Neuron (in vitro differentiated cells): ENCODE data around the gene TET1.
"Not testable (repeated sequence)": the region's sequence is repeated elsewhere in the genome, so short reads cannot be mapped to it uniquely, and the experiment has no call there.

ENCODE experiments used
- H2AFZ ChIP-seq: one replicate; pipeline ENCODE4 v1.6.1; 2013; ENCODE audit warnings: low read depth, mild to moderate bottlenecking, inconsistent platforms, low read length, moderate library complexity
- H3K27me3 ChIP-seq: one replicate; pipeline ENCODE4 v1.6.1; 2013; ENCODE audit warnings: low read length; ENCODE audit not compliant: insufficient read depth
- H3K36me3 ChIP-seq: one replicate; pipeline ENCODE4 v1.6.1; 2013; ENCODE audit warnings: low read length; ENCODE audit not compliant: insufficient read depth
- H3K4me1 ChIP-seq: one replicate; pipeline ENCODE4 v1.6.1; 2013; ENCODE audit warnings: low read length; ENCODE audit not compliant: insufficient read depth
- H3K4me3 ChIP-seq: 2 replicates; pipeline ENCODE4 v1.5.1; 2013; ENCODE audit warnings: mild to moderate bottlenecking, low read length, moderate library complexity
- H3K9me3 ChIP-seq: one replicate; pipeline ENCODE4 v1.6.1; 2013; ENCODE audit warnings: low read length

The TET1 gene

GRCh38 chr10:68560186-68560942 is at the start of gene TET1:
Gene TET1, plus strand, starts transcription at chr10:68560337. Its CDS starts 12,002 bp downstream, at chr10:68572339.
- H3K4me1 ChIP-seq, result peaks cover 16% of the 10 kb centered on the region
- no peaks in the 10 kb centered on the region for H3K9me3 ChIP-seq
- no peaks in the 10 kb centered on the region for H3K27me3 ChIP-seq
- H3K36me3 ChIP-seq, result no peaks in the 10 kb centered on the region
- peak within 1 kb of the TSS; percentile 96 for H2AFZ ChIP-seq
- peak within 1 kb of the TSS; percentile 84 for H3K4me3 ChIP-seq

DNA sequence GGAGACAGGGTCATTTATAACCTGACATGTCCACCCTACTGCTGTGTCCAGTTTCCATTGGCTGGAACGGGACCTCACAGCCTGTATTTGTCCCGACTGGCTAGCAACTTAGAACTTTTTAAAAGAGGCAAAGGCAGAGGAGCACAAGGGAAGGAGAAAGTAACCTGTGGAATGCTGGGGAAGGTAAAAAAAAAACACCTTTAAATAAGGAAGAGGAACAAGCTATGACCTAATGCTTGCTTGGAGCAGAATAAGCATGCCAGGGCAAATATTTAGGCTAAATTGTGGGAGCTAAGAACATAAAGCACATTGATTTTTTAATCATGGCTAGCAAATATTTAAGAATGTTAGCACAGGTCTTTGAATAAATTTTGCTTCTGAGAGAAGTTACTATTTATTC is 43.9 kb upstream of the TET1 start:
- not testable (repeated sequence) for H3K4me1 ChIP-seq, H3K9me3 ChIP-seq, H3K36me3 ChIP-seq, H2AFZ ChIP-seq, H3K4me3 ChIP-seq, H3K27me3 ChIP-seq

DNA sequence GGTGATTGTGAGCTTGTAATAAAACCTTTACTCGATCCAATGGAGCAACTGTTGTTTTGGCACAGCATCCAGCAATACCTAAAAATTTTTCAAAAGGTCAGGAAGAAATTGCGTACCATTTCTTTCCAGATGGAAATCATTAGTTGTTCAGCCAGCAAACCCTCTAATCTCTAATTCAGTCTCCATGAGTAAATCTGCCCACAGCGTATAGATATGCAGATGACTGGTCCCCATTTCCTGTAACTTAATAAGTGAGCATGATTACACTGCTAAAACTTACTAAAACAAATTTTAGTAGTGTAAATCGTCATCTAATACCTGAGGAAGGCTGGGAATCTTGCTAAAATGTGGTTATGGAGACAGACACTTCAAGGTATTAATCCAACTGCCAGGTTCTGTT is 43.4 kb upstream of the TET1 start:
- Histone ChIP-seq H3K27me3 (no peaks in the 10 kb centered on the region), H3K4me3 (no peak overlapping the region), H3K4me1 (no peaks in the 10 kb centered on the region), H3K36me3 (peaks cover 8% of the 10 kb centered on the region), H2AFZ (no peak overlapping the region), H3K9me3 (no peaks in the 10 kb centered on the region)

GRCh38 chr10:68517188-68517587 is 42.9 kb upstream of the TET1 start:
- Histone ChIP-seq H3K36me3 (peaks cover 8% of the 10 kb centered on the region), H3K9me3 (no peaks in the 10 kb centered on the region), H3K4me1 (no peaks in the 10 kb centered on the region), H3K4me3 (no peak overlapping the region), H2AFZ (no peak overlapping the region), H3K27me3 (no peaks in the 10 kb centered on the region)

DNA sequence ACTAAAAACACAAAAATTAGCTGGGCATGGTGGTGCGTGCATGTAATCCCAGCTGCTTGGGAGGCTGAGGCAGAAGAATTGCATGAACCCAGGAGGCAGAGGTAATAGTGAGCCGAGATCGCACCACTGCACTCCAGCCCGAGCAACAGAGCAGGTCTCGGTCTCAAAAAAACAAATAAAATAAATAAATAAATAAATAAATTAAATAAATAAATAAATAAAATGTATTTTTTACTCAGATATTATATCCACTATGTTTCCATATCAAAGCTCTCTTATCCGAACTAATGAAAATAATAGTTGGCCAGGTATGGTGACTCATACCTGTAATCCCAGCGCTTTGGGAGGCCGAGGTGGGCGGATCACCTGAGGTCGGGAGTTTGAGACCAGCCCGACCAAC is 41.5 kb upstream of the TET1 start:
- not testable (repeated sequence) for H2AFZ ChIP-seq, H3K4me1 ChIP-seq, H3K36me3 ChIP-seq, H3K27me3 ChIP-seq, H3K9me3 ChIP-seq, H3K4me3 ChIP-seq

- H3K4me1 ChIP-seq, H3K4me3 ChIP-seq, H3K9me3 ChIP-seq, H2AFZ ChIP-seq, H3K36me3 ChIP-seq, H3K27me3 ChIP-seq: not testable (repeated sequence)
Measured at GRCh38 chr10:68525490-68526038, 34.6 kb upstream of the TET1 start.

DNA sequence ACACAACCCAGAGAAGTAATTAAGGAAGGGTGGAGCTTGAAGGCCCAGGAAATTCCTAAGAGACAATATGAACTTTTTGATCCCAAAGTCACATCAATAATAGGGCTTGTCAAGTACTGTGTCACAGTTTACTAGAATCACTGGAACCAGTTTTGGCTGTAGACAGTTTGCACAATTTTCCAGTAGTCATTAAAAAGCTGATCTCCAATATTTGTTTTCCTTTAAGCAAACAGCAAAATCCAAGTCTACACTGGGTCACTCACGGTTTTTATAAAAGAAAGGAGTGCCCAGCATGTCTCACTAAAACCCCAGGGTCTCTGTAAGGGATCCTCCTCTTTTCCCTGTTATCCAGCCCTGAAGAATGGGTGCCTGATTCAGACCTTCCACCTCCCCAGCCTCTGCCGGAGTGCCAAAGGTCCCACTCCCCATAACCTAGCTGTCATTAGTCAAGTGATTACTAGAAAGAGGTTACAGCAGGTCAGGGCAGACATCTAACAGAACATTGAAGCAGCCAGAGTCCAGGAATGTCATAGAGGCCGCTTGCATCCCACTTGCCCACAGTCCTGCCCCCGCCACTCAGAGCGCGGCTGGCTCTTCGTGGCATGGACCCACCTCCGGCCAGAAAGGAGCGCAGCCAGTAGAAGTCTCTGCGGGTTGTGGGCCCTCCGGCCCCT is 33.4 kb upstream of the TET1 start:
- Histone ChIP-seq H3K36me3 (peaks cover 3% of the 10 kb centered on the region), H2AFZ (peak overlapping the region; percentile 92), H3K9me3 (no peaks in the 10 kb centered on the region), H3K27me3 (no peaks in the 10 kb centered on the region), H3K4me1 (peaks cover 5% of the 10 kb centered on the region), H3K4me3 (peak overlapping the region; percentile 63)

GRCh38 chr10:68536973-68537372 is 23.2 kb upstream of the TET1 start:
- no peaks in the 10 kb centered on the region for H3K36me3 ChIP-seq
- H2AFZ ChIP-seq, result no peak overlapping the region
- no peak overlapping the region for H3K4me3 ChIP-seq
- H3K9me3 ChIP-seq, result no peaks in the 10 kb centered on the region
- no peaks in the 10 kb centered on the region for H3K4me1 ChIP-seq
- no peaks in the 10 kb centered on the region for H3K27me3 ChIP-seq

GRCh38 chr10:68537796-68538195 is 22.3 kb upstream of the TET1 start:
- H3K4me1 ChIP-seq, result no peaks in the 10 kb centered on the region
- H2AFZ ChIP-seq, result no peak overlapping the region
- H3K27me3 ChIP-seq, result no peaks in the 10 kb centered on the region
- H3K36me3 ChIP-seq, result no peaks in the 10 kb centered on the region
- no peak overlapping the region for H3K4me3 ChIP-seq
- no peaks in the 10 kb centered on the region for H3K9me3 ChIP-seq

- Histone ChIP-seq H3K9me3 (no peaks in the 10 kb centered on the region), H3K4me1 (no peaks in the 10 kb centered on the region), H3K36me3 (no peaks in the 10 kb centered on the region), H3K27me3 (no peaks in the 10 kb centered on the region), H2AFZ (no peak overlapping the region), H3K4me3 (no peak overlapping the region)
Measured at GRCh38 chr10:68543004-68543918, 16.9 kb upstream of the TET1 start.

GRCh38 chr10:68550747-68551411 is 9.3 kb upstream of the TET1 start:
- Histone ChIP-seq H3K9me3 (no peaks in the 10 kb centered on the region), H3K4me1 (peaks cover 2% of the 10 kb centered on the region), H3K36me3 (no peaks in the 10 kb centered on the region), H3K27me3 (no peaks in the 10 kb centered on the region), H3K4me3 (no peak overlapping the region), H2AFZ (no peak overlapping the region)

- no peaks in the 10 kb centered on the region for H3K27me3 ChIP-seq
- H3K4me3 ChIP-seq, result no peak overlapping the region
- no peak overlapping the region for H2AFZ ChIP-seq
- H3K36me3 ChIP-seq, result no peaks in the 10 kb centered on the region
- no peaks in the 10 kb centered on the region for H3K9me3 ChIP-seq
- peaks cover 2% of the 10 kb centered on the region for H3K4me1 ChIP-seq
Measured at GRCh38 chr10:68553138-68553537, 7.0 kb upstream of the TET1 start.
